ENCODE measurements around the gene PCDHGB4.
"Not testable (repeated sequence)": the region's sequence is repeated elsewhere in the genome, so short reads cannot be mapped to it uniquely, and the experiment has no call there.

The PCDHGB4 gene

GRCh38 chr5:141432726-141433125, 45.2 kb downstream of the PCDHGB4 start:
- not testable (repeated sequence) for DNase-seq

GRCh38 chr5:141434006-141434405, 46.5 kb downstream of the PCDHGB4 start:
- DNase-seq, result no peak

- DNase-seq, result no peak
Observed at GRCh38 chr5:141437221-141437620, 49.7 kb downstream of the PCDHGB4 start.

- no peak for DNase-seq
Observed at GRCh38 chr5:141439411-141440141, 52.1 kb downstream of the PCDHGB4 start.

All from suppressor macrophage treated with lipopolysaccharide for 4 hours (primary cell).